A549 (cell line): ENCODE results near the gene ARID1B.

Experiments used
- BHLHE40 ChIP-seq: IDR thresholded peaks from 2 replicates; pipeline ENCODE4 v1.6.1; 2012; ENCODE audit warnings: low read depth, low read length, inconsistent platforms
- EP300 ChIP-seq, 2 experiments: fragments of >200 bp; sonication (Bioruptor Twin); formaldehyde crosslinking; IDR thresholded peaks; 2 replicates in 1 of 2; 3 replicates in 1 of 2; pipeline ENCODE4 v1.6.1; 2016 to 2017
- KDM5A ChIP-seq: fragments of 200-600 bp; sonication (generic); IDR thresholded peaks from 2 replicates; pipeline ENCODE4 v1.6.1; 2016; ENCODE audit warnings: antibody characterized with exemption, mild to moderate bottlenecking
- MYC ChIP-seq: IDR thresholded peaks from 2 replicates; pipeline ENCODE4 v1.6.1; 2012; ENCODE audit warnings: mild to moderate bottlenecking, inconsistent platforms, low read length, improper control_type of control experiment, borderline replicate concordance
- PHF8 ChIP-seq: fragments of 200-600 bp; sonication (generic); IDR thresholded peaks from 2 replicates; pipeline ENCODE4 v1.6.1; 2016; ENCODE audit warnings: low read depth, mild to moderate bottlenecking, antibody characterized with exemption, moderate library complexity, borderline replicate concordance
- POLR2A ChIP-seq: IDR thresholded peaks from 2 replicates; pipeline ENCODE4 v1.6.1; 2012; ENCODE audit warnings: mild to moderate bottlenecking, low read length
- RAD21 ChIP-seq, 2 experiments: fragments of >200 bp in 1 of 2; sonication (Bioruptor Twin) in 1 of 2; formaldehyde crosslinking in 1 of 2; IDR thresholded peaks in 1 of 2; conservative IDR thresholded peaks in 1 of 2; 2 replicates in 1 of 2; 3 replicates in 1 of 2; pipeline ENCODE4 v1.6.1; 2012 to 2018; ENCODE audit warnings: inconsistent platforms in 1 of 2
- RCOR1 ChIP-seq: fragments of 150-350 bp; IDR thresholded peaks from 2 replicates; pipeline ENCODE4 v1.6.1; 2014; ENCODE audit warnings: antibody characterized with exemption, low read length, low read depth
- RFX5 ChIP-seq: fragments of 450-650 bp; IDR thresholded peaks from 2 replicates; pipeline ENCODE4 v1.7.1; 2014; ENCODE audit warnings: antibody characterized with exemption, mild to moderate bottlenecking, moderate library complexity
- SREBF2 ChIP-seq: fragments of 450-650 bp; IDR thresholded peaks from 2 replicates; pipeline ENCODE4 v1.6.1; 2014; ENCODE audit warnings: mild to moderate bottlenecking, moderate library complexity
- TP53 ChIP-seq: fragments of 250-450 bp; sonication (Bioruptor Pico); IDR thresholded peaks from 2 replicates; pipeline ENCODE4 v1.5.0; 2021; ENCODE audit warnings: mild to moderate bottlenecking, moderate library complexity
- TF ChIP-seq, protein P1 (sequence below): fragments of >200 bp; sonication (Bioruptor Twin); formaldehyde crosslinking; IDR thresholded peaks from 3 replicates; pipeline ENCODE4 v1.5.1; 2016
- TF ChIP-seq, protein P2 (sequence below): fragments of 200-600 bp; sonication (generic); IDR thresholded peaks from 2 replicates; pipeline ENCODE4 v1.6.1; 2016; ENCODE audit warnings: antibody characterized with exemption, mild to moderate bottlenecking, moderate library complexity

- TF ChIP-seq, protein P1, sequence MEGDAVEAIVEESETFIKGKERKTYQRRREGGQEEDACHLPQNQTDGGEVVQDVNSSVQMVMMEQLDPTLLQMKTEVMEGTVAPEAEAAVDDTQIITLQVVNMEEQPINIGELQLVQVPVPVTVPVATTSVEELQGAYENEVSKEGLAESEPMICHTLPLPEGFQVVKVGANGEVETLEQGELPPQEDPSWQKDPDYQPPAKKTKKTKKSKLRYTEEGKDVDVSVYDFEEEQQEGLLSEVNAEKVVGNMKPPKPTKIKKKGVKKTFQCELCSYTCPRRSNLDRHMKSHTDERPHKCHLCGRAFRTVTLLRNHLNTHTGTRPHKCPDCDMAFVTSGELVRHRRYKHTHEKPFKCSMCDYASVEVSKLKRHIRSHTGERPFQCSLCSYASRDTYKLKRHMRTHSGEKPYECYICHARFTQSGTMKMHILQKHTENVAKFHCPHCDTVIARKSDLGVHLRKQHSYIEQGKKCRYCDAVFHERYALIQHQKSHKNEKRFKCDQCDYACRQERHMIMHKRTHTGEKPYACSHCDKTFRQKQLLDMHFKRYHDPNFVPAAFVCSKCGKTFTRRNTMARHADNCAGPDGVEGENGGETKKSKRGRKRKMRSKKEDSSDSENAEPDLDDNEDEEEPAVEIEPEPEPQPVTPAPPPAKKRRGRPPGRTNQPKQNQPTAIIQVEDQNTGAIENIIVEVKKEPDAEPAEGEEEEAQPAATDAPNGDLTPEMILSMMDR, result no peak
- no peak for TF ChIP-seq POLR2A
- no peak for TF ChIP-seq PHF8
- TF ChIP-seq KDM5A, result no peak
- TF ChIP-seq RFX5, result no peak
- TF ChIP-seq, protein P2, sequence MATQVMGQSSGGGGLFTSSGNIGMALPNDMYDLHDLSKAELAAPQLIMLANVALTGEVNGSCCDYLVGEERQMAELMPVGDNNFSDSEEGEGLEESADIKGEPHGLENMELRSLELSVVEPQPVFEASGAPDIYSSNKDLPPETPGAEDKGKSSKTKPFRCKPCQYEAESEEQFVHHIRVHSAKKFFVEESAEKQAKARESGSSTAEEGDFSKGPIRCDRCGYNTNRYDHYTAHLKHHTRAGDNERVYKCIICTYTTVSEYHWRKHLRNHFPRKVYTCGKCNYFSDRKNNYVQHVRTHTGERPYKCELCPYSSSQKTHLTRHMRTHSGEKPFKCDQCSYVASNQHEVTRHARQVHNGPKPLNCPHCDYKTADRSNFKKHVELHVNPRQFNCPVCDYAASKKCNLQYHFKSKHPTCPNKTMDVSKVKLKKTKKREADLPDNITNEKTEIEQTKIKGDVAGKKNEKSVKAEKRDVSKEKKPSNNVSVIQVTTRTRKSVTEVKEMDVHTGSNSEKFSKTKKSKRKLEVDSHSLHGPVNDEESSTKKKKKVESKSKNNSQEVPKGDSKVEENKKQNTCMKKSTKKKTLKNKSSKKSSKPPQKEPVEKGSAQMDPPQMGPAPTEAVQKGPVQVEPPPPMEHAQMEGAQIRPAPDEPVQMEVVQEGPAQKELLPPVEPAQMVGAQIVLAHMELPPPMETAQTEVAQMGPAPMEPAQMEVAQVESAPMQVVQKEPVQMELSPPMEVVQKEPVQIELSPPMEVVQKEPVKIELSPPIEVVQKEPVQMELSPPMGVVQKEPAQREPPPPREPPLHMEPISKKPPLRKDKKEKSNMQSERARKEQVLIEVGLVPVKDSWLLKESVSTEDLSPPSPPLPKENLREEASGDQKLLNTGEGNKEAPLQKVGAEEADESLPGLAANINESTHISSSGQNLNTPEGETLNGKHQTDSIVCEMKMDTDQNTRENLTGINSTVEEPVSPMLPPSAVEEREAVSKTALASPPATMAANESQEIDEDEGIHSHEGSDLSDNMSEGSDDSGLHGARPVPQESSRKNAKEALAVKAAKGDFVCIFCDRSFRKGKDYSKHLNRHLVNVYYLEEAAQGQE, result no peak
- TF ChIP-seq BHLHE40, result no peak
- no peak for TF ChIP-seq RAD21 (conservative IDR thresholded peaks at IDR 0.05 in 1 of 2, IDR thresholded peaks at IDR 0.05 in 1 of 2)
- no peak for TF ChIP-seq EP300 (IDR thresholded peaks at IDR 0.05)
- no peak for TF ChIP-seq MYC
- no peak for TF ChIP-seq SREBF2
- no peak for TF ChIP-seq TP53 (CRISPR knock-in tag)
- TF ChIP-seq RCOR1, result no peak
Observed at GRCh38 chr6:157063176-157063905, 286.2 kb downstream of the ARID1B start.
